MM.1S (cell line): ENCODE results near the gene NR1D2.

Source experiments
- CTCF ChIP-seq: fragments of 300-600 bp; sonication (generic); IDR thresholded peaks from 2 replicates; pipeline ENCODE4 v1.5.1; 2016; ENCODE audit warnings: antibody characterized with exemption, low read length, mixed read lengths
- EZH2 ChIP-seq: fragments of 300-600 bp; sonication (generic); optimal IDR thresholded peaks from 2 replicates; pipeline ENCODE3; 2017; ENCODE audit warnings: low read depth, mild to moderate bottlenecking, antibody characterized with exemption, low read length, mixed read lengths

- TF ChIP-seq CTCF (no peak), EZH2 (no peak)
Measured at GRCh38 chr3:23920151-23920655, 24.9 kb upstream of the NR1D2 start.
